Ecto neural progenitor cell (in vitro differentiated cells): ENCODE results near the gene PRR12.

ENCODE experiments used
- DNase-seq: peaks from one replicate; pipeline ENCODE4 v3.0.0-alpha.2; 2018; ENCODE audit warnings: low spot score

Gene PRR12

GRCh38 chr19:49666120-49666444 lies 75.1 kb downstream of the PRR12 start:
- DNase-seq = no peak

- no peak for DNase-seq
These were observed 76.5 kb downstream of the PRR12 start for GRCh38 chr19:49667473-49667872.

- DNase-seq = no peak
These were observed 78.5 kb downstream of the PRR12 start for GRCh38 chr19:49669516-49669915.

GRCh38 chr19:49672131-49672919 lies 81.3 kb downstream of the PRR12 start:
- DNase-seq = peak; percentile 91
